CD4-positive, alpha-beta memory T cell (primary cell): ENCODE results near the gene CDADC1. TPM values are rescaled to one million over a fixed set of nuclear protein-coding genes. Genes with fewer than 3 reads are reported as not detected.
A peak's percentile ranks its signal among the peaks of the same experiment; 100 is the strongest.

Experiments
- CTCF ChIA-PET: fragments of 350-600 bp; sonication (Branson Sonifier 250); formaldehyde crosslinking; loops from one replicate; lab custom pipeline; 2021; ENCODE audit warnings: inconsistent platforms; ENCODE audit not compliant: partially characterized antibody; lab: Charles Lee
- POLR2A ChIA-PET: fragments of 350-600 bp; sonication (Branson Sonifier 250); formaldehyde crosslinking; loops from one replicate; lab custom pipeline; 2021; ENCODE audit not compliant: partially characterized antibody; lab: Charles Lee
- DNase-seq, 5 donors: peaks; one replicate each; pipeline versions ENCODE4 v3.0.0 to v3.0.0-alpha.2; 2020 to 2022; ENCODE audit warnings: mixed read lengths in 1 of 5
- H3K27ac ChIP-seq: one replicate; pipeline ENCODE4 v1.7.0; 2013; ENCODE audit warnings: low read depth, low read length
- H3K27me3 ChIP-seq: 2 replicates; pipeline ENCODE4 v1.7.0; 2013; ENCODE audit warnings: mild to moderate bottlenecking, low read length, moderate library complexity; ENCODE audit not compliant: insufficient read depth
- H3K36me3 ChIP-seq: 2 replicates; pipeline ENCODE4 v1.7.0; 2013; ENCODE audit warnings: mild to moderate bottlenecking, low read length, moderate library complexity; ENCODE audit not compliant: insufficient read depth
- H3K4me1 ChIP-seq: 2 replicates; pipeline ENCODE4 v1.7.0; 2013; ENCODE audit warnings: mild to moderate bottlenecking, low read length, moderate library complexity; ENCODE audit not compliant: insufficient read depth
- H3K4me3 ChIP-seq, 2 donors: one replicate each; pipeline ENCODE4 v1.7.0; 2013; ENCODE audit warnings: low read length in 2 of 2, mild to moderate bottlenecking in 1 of 2
- H3K9me3 ChIP-seq, 2 donors: one replicate each; pipeline ENCODE4 v1.7.0; 2013; ENCODE audit warnings: low read length in 2 of 2, control low read depth in 1 of 2; ENCODE audit not compliant: control insufficient read depth in 1 of 2
- H3K27ac Mint-ChIP-seq, 7 donors: one replicate each; pipeline ENCODE4 v1.8.0; 2020 to 2021; ENCODE audit warnings: mixed read lengths in 7 of 7, mild to moderate bottlenecking in 6 of 7, inconsistent platforms in 3 of 7, moderate library complexity in 3 of 7
- H3K27me3 Mint-ChIP-seq, 2 donors: one replicate each; pipeline ENCODE4 v1.8.0; 2020 to 2021; ENCODE audit warnings: mixed read lengths in 2 of 2
- H3K36me3 Mint-ChIP-seq, 2 donors: one replicate each; pipeline ENCODE4 v1.8.0; 2020 to 2021; ENCODE audit warnings: mixed read lengths in 2 of 2, inconsistent platforms in 1 of 2, mild to moderate bottlenecking in 1 of 2
- H3K4me1 Mint-ChIP-seq, 4 donors: one replicate each; pipeline ENCODE4 v1.8.0; 2020 to 2021; ENCODE audit warnings: mixed read lengths in 4 of 4, mild to moderate bottlenecking in 1 of 4
- H3K4me3 Mint-ChIP-seq, 8 donors: one replicate each; pipeline ENCODE4 v1.8.0; 2020 to 2021; ENCODE audit warnings: mixed read lengths in 8 of 8, mild to moderate bottlenecking in 7 of 8, moderate library complexity in 6 of 8, inconsistent platforms in 3 of 8
- H3K9me3 Mint-ChIP-seq, 8 donors: one replicate each; pipeline ENCODE4 v1.8.0; 2020 to 2021; ENCODE audit warnings: mixed read lengths in 8 of 8, mild to moderate bottlenecking in 5 of 8, inconsistent platforms in 3 of 8, moderate library complexity in 1 of 8
- intact Hi-C: fragments of 100-400 bp; cut with micrococcal nuclease; formaldehyde crosslinking; loops from one replicate; pipeline ENCODE4 v1.15.1; 2023
- polyA plus RNA-seq, 2 donors: library from polyadenylated mRNA; unstranded; fragments of 300-500 nt; fragmentation: Illumina TruSeq; gene quantifications; one replicate each; pipeline ENCODE4 v1.2.3, GENCODE V29; 2021
- total RNA-seq, 2 experiments: library from RNA; stranded (reverse); gene quantifications; one replicate each; pipeline ENCODE4 v1.2.3, GENCODE V29; 2021

Gene CDADC1
- total and polyA plus RNA-seq, 4 experiments from 2014 or later, result 6.2 to 15.9 (median 12.4) TPM

- H3K27me3 Mint-ChIP-seq, result peaks cover 47 to 52% of the 10 kb centered on the region in 2 donors
- peaks cover 0 to 5% of the 10 kb centered on the region in 2 donors for H3K36me3 Mint-ChIP-seq
- peak; percentile 35 to 52 (median 40) for DNase-seq
- H3K27ac Mint-ChIP-seq, result no peak within 1 kb of the TSS
- H3K4me1 Mint-ChIP-seq, result peaks cover 5 to 30% (median 14%) of the 10 kb centered on the region in 4 donors
- Histone ChIP-seq H3K27me3 (peaks cover 25% of the 10 kb centered on the region), H3K4me1 (peaks cover 15% of the 10 kb centered on the region), H3K4me3 (peak within 1 kb of the TSS in 1 of 2 donors; percentile 15), H3K36me3 (no peaks in the 10 kb centered on the region), H3K9me3 (no peaks in the 10 kb centered on the region), H3K27ac (no peak within 1 kb of the TSS)
- intact Hi-C loops, result no loop called here
- POLR2A ChIA-PET, result interaction anchor here (0.8 kb wide), 1 partner anchor 27 kb away, joined by 3 read pairs; the partner anchor contains the start of gene CDADC1
- peaks cover 0 to 3% (median 0%) of the 10 kb centered on the region in 8 donors for H3K9me3 Mint-ChIP-seq
- H3K4me3 Mint-ChIP-seq, result peak within 1 kb of the TSS; percentile 68 to 81 (median 72)
- CTCF ChIA-PET, result interaction anchor here (0.8 to 1.3 kb wide), 2 partner anchors 11 to 61 kb away, joined by 3 read pairs; no protein-coding TSS in a partner anchor
These were observed 27.5 kb upstream of the CDADC1 start, which contains the start of gene MLNR for GRCh38 chr13:49220036-49220855. TSS of gene MLNR (plus strand) at chr13:49220338. CDS start at chr13:49220338, 0 bp downstream.

GRCh38 chr13:49220856-49221589 is 26.7 kb upstream of the CDADC1 start:
- H3K27ac ChIP-seq, result no peak overlapping the region
- peaks cover 0 to 5% of the 10 kb centered on the region in 2 donors for H3K36me3 Mint-ChIP-seq
- ChIA-PET POLR2A (no interaction called here), CTCF (interaction anchor here (0.7 kb wide), 1 partner anchor 102 kb away, joined by 3 read pairs; no protein-coding TSS in a partner anchor)
- intact Hi-C loops, result no loop called here
- H3K36me3 ChIP-seq, result no peaks in the 10 kb centered on the region
- no peak overlapping the region for H3K27ac Mint-ChIP-seq
- peak in 1 of 5 donors; percentile 9 for DNase-seq
- peak overlapping the region in 1 of 2 donors; percentile 15 for H3K4me3 ChIP-seq
- H3K27me3 Mint-ChIP-seq, result peaks cover 47 to 56% of the 10 kb centered on the region in 2 donors
- H3K4me1 Mint-ChIP-seq, result peaks cover 3 to 26% (median 12%) of the 10 kb centered on the region in 4 donors
- peaks cover 13% of the 10 kb centered on the region for H3K4me1 ChIP-seq
- H3K9me3 ChIP-seq, result no peaks in the 10 kb centered on the region
- peaks cover 25% of the 10 kb centered on the region for H3K27me3 ChIP-seq
- peak overlapping the region in 7 of 8 donors; percentile 57 to 84 (median 77) for H3K4me3 Mint-ChIP-seq
- H3K9me3 Mint-ChIP-seq, result peaks cover 0 to 3% (median 0%) of the 10 kb centered on the region in 8 donors

- Mint-ChIP-seq H3K27me3 (peaks cover 47 to 52% of the 10 kb centered on the region in 2 donors), H3K4me3 (peak overlapping the region in 7 of 8 donors; percentile 41 to 84 (median 73)), H3K9me3 (peaks cover 0 to 3% (median 0%) of the 10 kb centered on the region in 8 donors), H3K4me1 (peaks cover 3 to 22% (median 12%) of the 10 kb centered on the region in 4 donors), H3K36me3 (peaks cover 0 to 5% of the 10 kb centered on the region in 2 donors), H3K27ac (no peak overlapping the region)
- Histone ChIP-seq H3K9me3 (no peaks in the 10 kb centered on the region), H3K36me3 (no peaks in the 10 kb centered on the region), H3K4me3 (no peak overlapping the region), H3K27ac (no peak overlapping the region), H3K4me1 (peaks cover 13% of the 10 kb centered on the region), H3K27me3 (peaks cover 25% of the 10 kb centered on the region)
- DNase-seq, result no peak
- ChIA-PET CTCF (interaction anchor here (0.7 kb wide), 1 partner anchor 101 kb away, joined by 3 read pairs; no protein-coding TSS in a partner anchor), POLR2A (no interaction called here)
- intact Hi-C loops, result no loop called here
These were observed 26.1 kb upstream of the CDADC1 start for GRCh38 chr13:49221590-49221965.

GRCh38 chr13:49225223-49226042 is 22.3 kb upstream of the CDADC1 start:
- Mint-ChIP-seq H3K27ac (no peak overlapping the region), H3K27me3 (peaks cover 21 to 29% of the 10 kb centered on the region in 2 donors), H3K4me3 (no peak overlapping the region), H3K9me3 (no peaks in the 10 kb centered on the region), H3K4me1 (peaks cover 0 to 9% (median 6%) of the 10 kb centered on the region in 4 donors), H3K36me3 (no peaks in the 10 kb centered on the region)
- no peaks in the 10 kb centered on the region for H3K36me3 ChIP-seq
- no peaks in the 10 kb centered on the region for H3K9me3 ChIP-seq
- H3K27me3 ChIP-seq, result peaks cover 7% of the 10 kb centered on the region
- intact Hi-C loops, result no loop called here
- peaks cover 5% of the 10 kb centered on the region for H3K4me1 ChIP-seq
- H3K4me3 ChIP-seq, result no peak overlapping the region
- DNase-seq, result no peak
- no peak overlapping the region for H3K27ac ChIP-seq
- ChIA-PET POLR2A (no interaction called here), CTCF (interaction anchor here (1.4 kb wide), 1 partner anchor 10 kb away, joined by 7 read pairs; no protein-coding TSS in a partner anchor)

- intact Hi-C loops, result no loop called here
- H3K9me3 ChIP-seq, result no peaks in the 10 kb centered on the region
- ChIA-PET POLR2A (no interaction called here), CTCF (no interaction called here)
- no peak overlapping the region for H3K4me3 ChIP-seq
- peaks cover 17 to 24% of the 10 kb centered on the region in 2 donors for H3K27me3 Mint-ChIP-seq
- no peaks in the 10 kb centered on the region for H3K36me3 ChIP-seq
- H3K36me3 Mint-ChIP-seq, result no peaks in the 10 kb centered on the region
- peaks cover 0 to 4% (median 2%) of the 10 kb centered on the region in 4 donors for H3K4me1 Mint-ChIP-seq
- H3K27ac Mint-ChIP-seq, result no peak overlapping the region
- DNase-seq, result no peak
- no peak overlapping the region for H3K27ac ChIP-seq
- H3K27me3 ChIP-seq, result peaks cover 2% of the 10 kb centered on the region
- H3K9me3 Mint-ChIP-seq, result no peaks in the 10 kb centered on the region
- no peaks in the 10 kb centered on the region for H3K4me1 ChIP-seq
- no peak overlapping the region for H3K4me3 Mint-ChIP-seq
These were observed 21.1 kb upstream of the CDADC1 start for GRCh38 chr13:49226613-49227012.

DNA sequence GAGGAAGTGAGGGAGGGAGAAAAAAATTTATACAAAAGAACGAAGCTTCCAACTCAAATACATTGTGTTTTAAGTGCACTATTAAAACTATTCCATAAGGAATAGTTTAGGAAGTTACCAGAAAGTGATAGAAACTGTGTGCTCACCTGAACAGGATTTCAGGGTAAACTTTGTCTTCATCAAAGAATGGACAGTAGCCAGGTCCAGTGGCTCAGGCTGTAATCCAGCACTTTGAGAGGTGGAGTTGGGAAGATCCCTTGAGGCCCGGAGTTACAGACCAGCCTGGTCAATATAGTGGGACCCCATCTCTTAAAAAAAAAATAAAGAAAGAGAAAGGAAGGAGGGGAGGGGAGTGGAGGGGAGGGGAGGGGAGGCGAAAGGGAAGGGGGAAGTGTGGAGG is 13.0 kb upstream of the CDADC1 start:
- Histone ChIP-seq H3K9me3 (no peaks in the 10 kb centered on the region), H3K27ac (no peak overlapping the region), H3K4me3 (no peak overlapping the region), H3K36me3 (no peaks in the 10 kb centered on the region), H3K4me1 (no peaks in the 10 kb centered on the region), H3K27me3 (no peaks in the 10 kb centered on the region)
- ChIA-PET CTCF (no interaction called here), POLR2A (no interaction called here)
- H3K9me3 Mint-ChIP-seq, result no peaks in the 10 kb centered on the region
- H3K27ac Mint-ChIP-seq, result no peak overlapping the region
- peaks cover 2 to 6% of the 10 kb centered on the region in 2 donors for H3K27me3 Mint-ChIP-seq
- H3K36me3 Mint-ChIP-seq, result no peaks in the 10 kb centered on the region
- DNase-seq, result no peak
- intact Hi-C loops, result no loop called here
- H3K4me1 Mint-ChIP-seq, result no peaks in the 10 kb centered on the region
- no peak overlapping the region for H3K4me3 Mint-ChIP-seq
